Type B pancreatic cell (in vitro differentiated cells): ENCODE results near the gene COL17A1. TPM values are rescaled to one million over a fixed set of nuclear protein-coding genes. Genes with fewer than 3 reads are reported as not detected.

Experiments
- DNase-seq: peaks from one replicate; pipeline ENCODE4 v3.0.0; 2021; ENCODE audit warnings: mixed read lengths; ENCODE audit not compliant: unreplicated experiment; ENCODE audit errors: extremely low spot score
- H3K27ac Mint-ChIP-seq: 2 replicates; pipeline ENCODE4 v1.8.0; 2021; ENCODE audit warnings: mild to moderate bottlenecking, mixed read lengths
- H3K27me3 Mint-ChIP-seq: 2 replicates; pipeline ENCODE4 v1.8.0; 2021; ENCODE audit warnings: mixed read lengths
- H3K36me3 Mint-ChIP-seq: 2 replicates; pipeline ENCODE4 v1.8.0; 2021; ENCODE audit warnings: mixed read lengths
- H3K4me1 Mint-ChIP-seq: one replicate; pipeline ENCODE4 v1.8.0; 2021; ENCODE audit warnings: mixed read lengths; ENCODE audit not compliant: unreplicated experiment
- H3K4me3 Mint-ChIP-seq: 2 replicates; pipeline ENCODE4 v1.8.0; 2021; ENCODE audit warnings: mild to moderate bottlenecking, mixed read lengths
- H3K9me3 Mint-ChIP-seq: 2 replicates; pipeline ENCODE4 v1.8.0; 2021; ENCODE audit warnings: mixed read lengths
- CTCF ChIP-seq: fragments of 200-600 bp; sonication (generic); conservative IDR thresholded peaks from 2 replicates; pipeline ENCODE4 v1.5.0; 2021; ENCODE audit warnings: antibody characterized with exemption, mild to moderate bottlenecking
- long read RNA-seq: library from polyadenylated mRNA; unstranded; transcript quantifications from one replicate; pipeline ENCODE4 v2.0.0, GENCODE V29; 2020
- total RNA-seq: library from RNA; stranded (reverse); gene quantifications from 2 replicates; pipeline ENCODE4 v1.2.1, GENCODE V29; 2021; ENCODE audit warnings: low replicate concordance

The COL17A1 gene
- 14.5 and 94.1 TPM in 2 replicates for total RNA-seq
- long read RNA-seq, partial matches to known transcripts = 30 of 37 reads
- long read RNA-seq, other reads (novel, unspliced or antisense) = 3 of 37 reads

GRCh38 chr10:104085801-104086400, at the start of gene COL17A1:
TSS of gene COL17A1 (minus strand) at chr10:104085880. CDS start at chr10:104080673, 5,207 bp downstream.
- no peaks in the 10 kb centered on the region for H3K27me3 Mint-ChIP-seq
- peaks cover 24% of the 10 kb centered on the region for H3K4me1 Mint-ChIP-seq
- TF ChIP-seq CTCF = no peak
- H3K9me3 Mint-ChIP-seq = no peaks in the 10 kb centered on the region
- H3K36me3 Mint-ChIP-seq = no peaks in the 10 kb centered on the region
- DNase-seq = no peak
- peak within 1 kb of the TSS; percentile 81 for H3K4me3 Mint-ChIP-seq
- H3K27ac Mint-ChIP-seq = peak within 1 kb of the TSS; percentile 86

DNA sequence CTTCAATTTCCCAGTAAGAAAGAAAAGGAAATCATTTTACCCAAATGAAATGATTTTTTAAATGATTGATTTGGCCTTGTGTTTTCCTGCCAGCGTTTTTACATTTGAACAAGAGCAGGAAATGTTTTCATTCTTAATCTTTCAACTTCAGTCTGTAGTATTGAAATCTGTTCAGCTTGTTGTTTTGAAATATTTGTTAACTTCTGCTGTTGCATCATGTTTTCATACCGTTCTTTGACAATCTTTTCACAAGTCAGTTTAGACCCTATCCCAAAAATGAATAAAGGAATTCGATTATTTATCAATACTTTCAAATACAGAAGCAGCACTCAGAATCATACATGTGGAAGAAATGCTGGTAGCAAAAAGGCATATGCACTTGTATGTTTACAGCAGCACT, 44.4 kb upstream of the COL17A1 start:
- TF ChIP-seq CTCF = no peak
- H3K9me3 Mint-ChIP-seq = no peaks in the 10 kb centered on the region
- H3K4me3 Mint-ChIP-seq = no peak overlapping the region
- DNase-seq = no peak
- H3K4me1 Mint-ChIP-seq = no peaks in the 10 kb centered on the region
- H3K27me3 Mint-ChIP-seq = peaks cover 10% of the 10 kb centered on the region
- peaks cover 12% of the 10 kb centered on the region for H3K36me3 Mint-ChIP-seq
- H3K27ac Mint-ChIP-seq = no peak overlapping the region

DNA sequence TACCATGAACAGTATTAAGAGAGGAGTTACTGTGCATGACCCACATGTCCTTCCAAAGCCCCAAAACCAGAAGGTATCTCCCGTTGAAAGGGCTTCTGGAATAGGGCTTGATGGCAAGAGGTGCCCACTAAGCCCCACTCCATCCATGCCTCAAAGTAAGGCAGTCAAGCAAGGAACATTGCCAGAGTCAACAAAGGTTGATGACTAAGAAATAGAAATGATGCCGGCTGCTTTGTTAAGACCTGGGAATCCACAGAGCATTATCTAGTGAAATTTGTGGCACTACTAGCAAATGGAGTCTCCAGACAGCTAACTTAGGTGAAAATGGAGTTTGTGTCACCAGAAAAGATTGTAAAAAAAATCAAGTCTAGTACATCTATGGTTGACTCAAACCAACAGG, 42.5 kb upstream of the COL17A1 start:
- Mint-ChIP-seq H3K4me3 (no peak overlapping the region), H3K36me3 (peaks cover 12% of the 10 kb centered on the region), H3K27ac (no peak overlapping the region), H3K4me1 (peaks cover 5% of the 10 kb centered on the region), H3K27me3 (peaks cover 5% of the 10 kb centered on the region), H3K9me3 (no peaks in the 10 kb centered on the region)
- no peak for DNase-seq
- TF ChIP-seq CTCF = no peak

DNA sequence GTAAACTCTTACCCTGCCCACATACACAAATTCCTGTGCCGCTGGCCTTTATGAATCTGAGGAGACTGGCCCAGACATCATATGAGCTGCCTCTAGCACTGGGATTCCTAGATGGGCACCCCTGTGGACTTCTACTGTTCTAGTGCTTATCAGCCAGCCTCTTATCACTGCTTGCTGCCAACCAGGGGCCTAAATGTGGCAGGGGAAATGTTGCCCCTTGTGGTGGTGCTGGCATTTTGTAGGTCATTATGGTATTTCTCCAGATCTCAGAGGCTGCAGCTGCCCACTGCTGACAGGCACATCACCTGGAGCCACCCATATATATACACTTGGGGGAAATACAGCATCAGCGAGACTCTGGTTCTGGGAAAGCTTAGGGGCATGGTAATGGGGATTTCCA, 41.7 kb upstream of the COL17A1 start:
- peaks cover 12% of the 10 kb centered on the region for H3K36me3 Mint-ChIP-seq
- no peaks in the 10 kb centered on the region for H3K27me3 Mint-ChIP-seq
- peak; percentile 50 for TF ChIP-seq CTCF
- no peak overlapping the region for H3K4me3 Mint-ChIP-seq
- no peak overlapping the region for H3K27ac Mint-ChIP-seq
- H3K9me3 Mint-ChIP-seq = no peaks in the 10 kb centered on the region
- H3K4me1 Mint-ChIP-seq = peaks cover 11% of the 10 kb centered on the region
- no peak for DNase-seq

DNA sequence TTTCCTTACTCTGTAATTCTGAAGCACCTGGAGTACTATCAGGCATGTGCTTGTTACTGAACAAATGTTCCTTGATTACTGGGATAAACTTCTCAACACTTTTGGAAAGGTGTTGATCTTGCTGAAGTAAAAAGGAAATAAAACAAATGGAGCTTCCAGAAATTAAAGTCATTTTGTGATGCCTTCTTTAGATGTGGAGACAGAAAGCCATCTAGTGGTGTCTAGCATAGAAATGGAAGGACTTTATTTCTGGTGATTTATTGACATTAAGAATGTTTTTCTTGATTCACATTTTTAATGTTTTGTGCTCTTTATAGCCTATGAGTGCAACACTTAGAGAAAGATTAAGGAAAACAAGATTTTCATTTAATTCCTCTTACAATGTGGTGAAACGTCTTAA, 37.7 kb upstream of the COL17A1 start:
- peak; percentile 52 for TF ChIP-seq CTCF
- no peaks in the 10 kb centered on the region for H3K9me3 Mint-ChIP-seq
- no peak overlapping the region for H3K27ac Mint-ChIP-seq
- DNase-seq = no peak
- H3K36me3 Mint-ChIP-seq = peaks cover 8% of the 10 kb centered on the region
- peaks cover 28% of the 10 kb centered on the region for H3K4me1 Mint-ChIP-seq
- no peaks in the 10 kb centered on the region for H3K27me3 Mint-ChIP-seq
- peak overlapping the region; percentile 75 for H3K4me3 Mint-ChIP-seq
